Activated T-cell treated with anti-CD3 and anti-CD28 coated beads, Interleukin-2, amount 50 U/mL, for 1 hour (primary cell): ENCODE data around the gene PKLR.
A peak's percentile ranks its signal among the peaks of the same experiment; 100 is the strongest.

Source experiments
- DNase-seq: peaks from one replicate; pipeline ENCODE4 v3.0.0-alpha.2; 2020

The PKLR gene

GRCh38 chr1:155282488-155283091 is 18.6 kb downstream of the PKLR start:
- DNase-seq: no peak

- no peak for DNase-seq
Measured at GRCh38 chr1:155279268-155279667, 22.0 kb downstream of the PKLR start.

DNA sequence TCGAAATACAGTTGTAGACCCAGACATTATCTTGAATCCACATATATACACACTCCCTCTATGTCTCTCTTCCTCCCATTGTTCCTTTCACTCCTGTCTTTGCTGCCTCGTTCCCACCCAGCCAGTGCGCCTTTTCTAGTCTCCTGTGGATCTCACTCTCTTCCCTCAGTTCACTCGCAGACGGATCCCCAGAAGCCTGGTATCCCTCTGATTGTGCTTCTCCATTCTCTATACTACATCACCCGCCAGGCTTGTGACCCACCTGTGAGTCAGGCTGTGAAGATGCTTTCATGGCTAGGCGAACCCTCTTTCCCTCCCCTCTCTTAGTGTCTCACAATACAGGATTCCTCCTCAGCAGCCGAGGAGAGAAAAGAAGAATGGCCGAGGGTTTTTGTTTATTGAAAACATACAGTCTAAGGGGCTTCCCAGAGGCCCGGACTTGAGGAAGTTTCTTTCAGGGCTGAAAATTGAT is 22.5 kb downstream of the PKLR start:
- no peak for DNase-seq

- DNase-seq: peak; percentile 77
Measured at GRCh38 chr1:155277902-155278688, 23.1 kb downstream of the PKLR start.

DNA sequence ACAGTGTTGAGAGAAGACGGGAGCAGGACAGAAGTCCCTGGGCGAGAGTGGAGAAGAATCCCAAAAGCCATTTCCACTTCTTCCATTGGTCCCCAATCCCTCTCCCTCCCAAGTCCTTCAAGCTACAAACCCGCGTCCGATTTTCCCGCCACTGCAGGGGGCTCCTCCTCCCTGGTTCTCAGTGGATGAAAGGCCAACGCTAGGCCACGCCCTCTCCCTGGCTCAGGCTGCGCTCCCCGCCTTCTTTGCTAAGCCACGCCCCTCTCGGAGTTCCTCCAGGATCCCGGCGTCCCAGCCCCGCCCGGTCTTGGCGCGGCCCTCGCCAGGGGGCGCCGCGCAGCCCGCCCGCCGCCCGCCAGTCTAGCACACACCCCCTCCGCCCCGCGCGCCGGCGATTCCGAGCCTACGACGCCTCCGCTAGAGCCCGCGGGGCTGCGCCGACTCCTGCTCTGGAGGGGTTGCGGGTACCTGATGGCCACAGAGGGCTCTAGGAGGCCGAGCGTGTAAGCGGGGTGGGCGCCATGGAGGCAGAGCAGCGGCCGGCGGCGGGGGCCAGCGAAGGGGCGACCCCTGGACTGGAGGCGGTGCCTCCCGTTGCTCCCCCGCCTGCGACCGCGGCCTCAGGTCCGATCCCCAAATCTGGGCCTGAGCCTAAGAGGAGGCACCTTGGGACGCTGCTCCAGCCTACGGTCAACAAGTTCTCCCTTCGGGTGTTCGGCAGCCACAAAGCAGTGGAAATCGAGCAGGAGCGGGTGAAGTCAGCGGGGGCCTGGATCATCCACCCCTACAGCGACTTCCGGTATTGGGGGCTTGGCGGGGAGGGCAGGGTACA is 24.0 kb downstream of the PKLR start, which contains the start of gene HCN3:
Gene HCN3, plus strand, starts transcription at position 394 of the 832 bp plus-strand sequence. Its CDS starts 128 bp downstream, at position 522.
- DNase-seq: peak; percentile 93

- peak; percentile 93 for DNase-seq
Measured at GRCh38 chr1:155273343-155274245, 27.6 kb downstream of the PKLR start, which contains the start of gene CLK2. CLK2 (minus strand) TSS chr1:155273504; CDS start chr1:155270977, 2,527 bp downstream.

DNA sequence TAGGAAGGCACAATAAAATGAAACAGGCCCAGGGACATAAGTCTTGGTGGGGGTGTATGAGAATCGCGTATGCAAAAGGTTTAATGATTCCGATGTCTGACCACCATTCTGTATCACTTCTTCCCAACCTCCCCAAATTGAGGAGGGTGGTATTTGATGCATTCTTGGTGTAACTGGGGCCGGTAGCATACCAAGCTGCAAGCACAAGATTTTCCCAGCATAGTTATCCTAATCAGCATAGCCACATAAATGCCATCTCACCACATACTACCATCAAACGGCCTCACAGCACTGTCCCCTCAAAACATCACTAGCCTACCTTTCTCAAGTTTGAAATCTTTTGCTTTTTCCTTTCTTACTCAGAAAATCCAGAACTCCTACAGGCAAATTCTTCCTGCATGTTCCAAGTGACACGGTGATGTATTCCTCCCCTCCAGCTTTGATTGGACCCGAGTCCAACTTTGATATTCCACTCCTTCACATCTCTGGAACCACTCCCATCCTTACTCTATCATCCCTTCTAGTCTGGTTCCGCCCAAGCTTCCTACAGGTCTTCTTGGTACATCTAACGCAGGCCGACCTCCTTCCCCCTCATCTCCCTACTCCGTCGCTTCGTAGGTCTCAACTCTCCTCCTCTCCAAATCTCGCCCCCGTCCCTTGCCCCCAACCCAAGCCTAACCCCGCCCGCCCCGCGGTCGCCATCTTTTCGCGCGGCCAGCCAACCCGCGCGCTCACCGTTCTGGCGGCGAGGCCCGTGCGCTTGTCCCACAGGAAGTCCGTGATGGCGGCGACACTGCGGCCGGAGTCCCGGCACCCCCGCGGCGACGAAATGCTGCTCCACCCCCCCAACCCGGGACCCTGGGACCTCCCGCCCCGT is 28.5 kb downstream of the PKLR start:
- DNase-seq: no peak

DNA sequence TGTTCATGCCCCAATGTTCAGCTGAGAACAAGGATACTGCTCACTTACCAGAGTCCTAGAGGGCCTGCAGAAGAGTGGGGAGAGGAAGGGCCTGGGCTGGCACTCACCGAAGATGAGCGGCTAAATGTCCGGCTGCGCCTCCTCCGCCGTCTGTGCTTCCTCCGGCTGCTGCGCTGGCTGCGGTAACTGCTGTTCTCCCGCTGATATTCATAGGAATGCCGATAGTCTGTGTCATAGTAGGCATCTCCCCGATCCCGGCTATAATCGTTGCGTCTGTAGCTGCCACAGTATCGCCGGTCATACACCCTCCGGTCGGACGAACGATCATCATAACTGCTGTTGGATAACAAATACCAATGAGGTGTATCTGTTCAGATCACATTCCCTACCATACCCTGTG is 31.9 kb downstream of the PKLR start:
- DNase-seq: no peak

GRCh38 chr1:155268630-155269029 is 32.6 kb downstream of the PKLR start:
- no peak for DNase-seq

GRCh38 chr1:155267373-155267772 is 33.9 kb downstream of the PKLR start:
- no peak for DNase-seq

DNA sequence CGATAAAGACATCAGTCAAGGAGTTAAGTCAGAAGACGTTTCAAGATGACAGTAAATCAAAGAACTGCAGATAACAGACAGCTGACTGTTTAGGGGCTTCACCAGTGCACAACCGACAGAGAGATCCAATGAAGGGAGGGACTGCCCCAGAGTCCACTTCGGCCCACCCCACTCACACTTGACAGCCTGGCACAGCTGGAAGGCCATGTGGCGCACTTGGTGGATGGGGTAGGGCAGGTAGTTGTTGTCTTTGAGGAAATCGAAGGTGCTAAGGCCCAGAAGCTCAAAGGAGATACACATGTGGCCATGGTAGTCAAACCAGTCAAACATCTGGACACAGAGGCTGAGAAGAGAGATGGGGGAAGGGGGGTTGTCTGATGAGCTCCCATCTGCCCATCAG is 34.7 kb downstream of the PKLR start:
- no peak for DNase-seq

- DNase-seq: no peak
Measured at GRCh38 chr1:155263067-155263466, 38.2 kb downstream of the PKLR start.

- peak; percentile 75 for DNase-seq
Measured at GRCh38 chr1:155261852-155262673, 39.2 kb downstream of the PKLR start, which contains the start of gene SCAMP3. SCAMP3 (minus strand) TSS chr1:155262360; CDS start chr1:155262151, 209 bp downstream.

- no peak for DNase-seq
Measured at GRCh38 chr1:155261493-155261851, 39.8 kb downstream of the PKLR start.

DNA sequence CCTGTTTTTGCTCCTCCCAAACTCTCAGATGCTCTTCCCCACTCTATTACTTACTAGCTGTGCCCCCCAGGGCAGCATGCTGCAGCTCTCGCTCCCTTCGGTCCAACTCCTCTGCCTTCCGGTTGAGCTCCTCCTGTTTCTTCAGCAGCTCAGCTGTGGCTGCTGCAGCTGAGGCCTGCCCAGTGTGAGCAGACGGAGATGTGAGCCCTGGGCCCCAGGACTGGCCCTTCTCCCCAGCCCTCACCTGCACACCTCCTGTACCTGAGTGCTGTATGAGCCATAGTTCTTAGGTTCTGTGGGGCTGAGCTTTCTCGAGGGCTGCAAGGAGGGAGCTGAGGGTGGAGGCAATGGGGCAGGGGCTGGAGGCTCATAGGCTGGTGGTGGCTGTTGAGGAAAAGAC is 41.0 kb downstream of the PKLR start:
- DNase-seq: no peak

- DNase-seq: no peak
Measured at GRCh38 chr1:155256058-155256852, 45.0 kb downstream of the PKLR start.

- peak; percentile 76 for DNase-seq
Measured at GRCh38 chr1:155255243-155256007, 45.8 kb downstream of the PKLR start, which contains the start of gene ENTREP3. ENTREP3 (minus strand) TSS chr1:155255483; CDS start chr1:155254877, 606 bp downstream.

DNA sequence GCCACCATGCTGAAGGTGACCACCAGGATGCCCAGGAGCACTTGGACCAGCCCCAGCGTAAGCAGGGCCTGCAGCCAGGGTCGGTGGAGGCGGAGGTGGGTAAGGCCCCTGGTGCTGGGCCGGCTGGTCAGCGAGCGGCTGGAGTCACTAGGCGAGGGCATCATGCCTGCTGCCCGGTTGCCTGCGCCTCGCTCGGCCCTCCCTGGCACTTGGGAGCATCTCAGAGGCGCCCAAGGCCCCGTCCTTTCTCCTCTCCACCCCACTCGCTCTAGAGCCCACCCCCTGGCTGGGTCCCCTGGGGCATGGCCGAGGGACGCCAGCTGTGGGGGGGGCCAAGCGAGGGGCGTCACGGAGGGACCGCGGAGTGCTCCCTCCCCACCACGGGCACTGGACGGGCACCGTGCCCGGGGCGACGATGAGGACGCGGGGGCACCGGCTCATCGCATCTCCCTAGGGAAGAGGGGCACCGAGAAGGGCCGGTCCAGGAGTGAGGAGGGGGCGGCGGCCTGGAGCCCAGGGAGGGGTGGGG is 46.5 kb downstream of the PKLR start:
- DNase-seq: no peak
